GM18909 (cell line): Measurements from ENCODE around the gene DNAJA3.

Experiments used
- ATAC-seq: cut with Tn5 transposase; IDR thresholded peaks from one replicate; pipeline ENCODE4 v1.9.1; 2021; ENCODE audit warnings: mild to moderate bottlenecking; ENCODE audit not compliant: unreplicated experiment, poor library complexity

The DNAJA3 gene

GRCh38 chr16:4428500-4428899, 2.8 kb downstream of the DNAJA3 start:
- ATAC-seq = no peak

GRCh38 chr16:4431023-4431422, 5.4 kb downstream of the DNAJA3 start:
- no peak for ATAC-seq

- ATAC-seq = no peak
Observed at GRCh38 chr16:4433228-4433627, 7.6 kb downstream of the DNAJA3 start.

GRCh38 chr16:4433914-4434787, 8.5 kb downstream of the DNAJA3 start:
- ATAC-seq = no peak

GRCh38 chr16:4435337-4436067, 9.8 kb downstream of the DNAJA3 start:
- no peak for ATAC-seq

- no peak for ATAC-seq
Observed at GRCh38 chr16:4437366-4437765, 11.7 kb downstream of the DNAJA3 start.

GRCh38 chr16:4442371-4442770, 16.7 kb downstream of the DNAJA3 start:
- ATAC-seq = no peak

- no peak for ATAC-seq
Observed at GRCh38 chr16:4443271-4443670, 17.6 kb downstream of the DNAJA3 start.

GRCh38 chr16:4443986-4444385, 18.3 kb downstream of the DNAJA3 start:
- ATAC-seq = no peak

- ATAC-seq = no peak
Observed at GRCh38 chr16:4450430-4450829, 24.8 kb downstream of the DNAJA3 start.

GRCh38 chr16:4450931-4451519, 25.4 kb downstream of the DNAJA3 start:
- ATAC-seq = no peak

- no peak for ATAC-seq
Observed at GRCh38 chr16:4452674-4453073, 27.0 kb downstream of the DNAJA3 start.

GRCh38 chr16:4454623-4455022, 29.0 kb downstream of the DNAJA3 start:
- no peak for ATAC-seq

- ATAC-seq = no peak
Observed at GRCh38 chr16:4455081-4455480, 29.4 kb downstream of the DNAJA3 start.

GRCh38 chr16:4455951-4456350, 30.3 kb downstream of the DNAJA3 start:
- no peak for ATAC-seq

- no peak for ATAC-seq
Observed at GRCh38 chr16:4460936-4461249, 35.2 kb downstream of the DNAJA3 start.

- ATAC-seq = no peak
Observed at GRCh38 chr16:4461250-4462085, 35.8 kb downstream of the DNAJA3 start.

- ATAC-seq = no peak
Observed at GRCh38 chr16:4463522-4464163, 38.0 kb downstream of the DNAJA3 start.

GRCh38 chr16:4465977-4466779, 40.5 kb downstream of the DNAJA3 start:
- no peak for ATAC-seq
